Parathyroid adenoma (tissue), 2 donors: ENCODE data around the gene ADGRG3.

Experiments used
- H2AFZ ChIP-seq: fragments of 300-600 bp; sonication (generic); one replicate; pipeline ENCODE4 v1.7.0; 2017; ENCODE audit warnings: antibody characterized with exemption, mild to moderate bottlenecking
- H3K27ac ChIP-seq: fragments of 300-600 bp; sonication (generic); one replicate; pipeline ENCODE4 v1.7.0; 2017
- H3K27me3 ChIP-seq: fragments of 300-600 bp; sonication (generic); one replicate; pipeline ENCODE4 v1.7.0; 2017; ENCODE audit warnings: low read length; ENCODE audit not compliant: control insufficient read depth, insufficient read depth
- H3K36me3 ChIP-seq: fragments of 300-600 bp; sonication (generic); one replicate; pipeline ENCODE4 v1.7.0; 2017; ENCODE audit warnings: low read length; ENCODE audit not compliant: control insufficient read depth, insufficient read depth
- H3K4me1 ChIP-seq: fragments of 300-600 bp; sonication (generic); one replicate; pipeline ENCODE4 v1.7.0; 2017; ENCODE audit warnings: control low read depth
- H3K4me2 ChIP-seq: fragments of 300-600 bp; sonication (generic); one replicate; pipeline ENCODE4 v1.7.0; 2017; ENCODE audit warnings: low read length
- H3K4me3 ChIP-seq: fragments of 300-600 bp; sonication (generic); one replicate; pipeline ENCODE4 v1.7.0; 2017; ENCODE audit warnings: low read depth, low read length
- H3K79me2 ChIP-seq: fragments of 300-600 bp; sonication (generic); one replicate; pipeline ENCODE4 v1.7.0; 2017; ENCODE audit warnings: control low read depth
- H3K9ac ChIP-seq: fragments of 300-600 bp; sonication (generic); one replicate; pipeline ENCODE4 v1.7.0; 2017; ENCODE audit warnings: mild to moderate bottlenecking
- H3K9me3 ChIP-seq: fragments of 300-600 bp; sonication (generic); one replicate; pipeline ENCODE4 v1.7.0; 2017; ENCODE audit warnings: low read length; ENCODE audit not compliant: control insufficient read depth
- CTCF ChIP-seq: fragments of 300-600 bp; sonication (generic); IDR thresholded peaks from one replicate; pipeline ENCODE4 v1.7.0; 2017; ENCODE audit warnings: antibody characterized with exemption, mild to moderate bottlenecking
- donor health status: primary hyperparathyroidism.

The ADGRG3 gene

DNA sequence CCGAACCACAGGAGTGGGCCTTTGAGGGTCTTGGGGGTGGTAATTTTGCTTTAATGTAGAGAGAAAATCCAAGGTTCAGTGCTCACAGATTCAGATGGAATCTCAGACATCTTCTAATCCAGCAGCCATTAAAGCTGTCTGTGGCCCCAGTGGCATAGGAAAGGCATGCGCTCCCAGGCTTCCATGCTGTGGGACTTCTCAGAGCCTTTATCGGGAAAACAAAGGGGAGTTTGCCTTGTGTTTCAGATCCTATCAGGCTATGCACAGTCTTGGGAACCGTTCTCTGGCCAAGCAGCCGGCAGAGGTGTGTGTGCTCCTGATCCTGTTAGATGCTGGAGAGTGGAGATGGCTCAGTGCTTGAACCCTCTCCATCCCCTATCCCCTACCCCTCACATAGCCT lies 31.9 kb upstream of the ADGRG3 start:
- H3K9ac ChIP-seq, result no peak overlapping the region

DNA sequence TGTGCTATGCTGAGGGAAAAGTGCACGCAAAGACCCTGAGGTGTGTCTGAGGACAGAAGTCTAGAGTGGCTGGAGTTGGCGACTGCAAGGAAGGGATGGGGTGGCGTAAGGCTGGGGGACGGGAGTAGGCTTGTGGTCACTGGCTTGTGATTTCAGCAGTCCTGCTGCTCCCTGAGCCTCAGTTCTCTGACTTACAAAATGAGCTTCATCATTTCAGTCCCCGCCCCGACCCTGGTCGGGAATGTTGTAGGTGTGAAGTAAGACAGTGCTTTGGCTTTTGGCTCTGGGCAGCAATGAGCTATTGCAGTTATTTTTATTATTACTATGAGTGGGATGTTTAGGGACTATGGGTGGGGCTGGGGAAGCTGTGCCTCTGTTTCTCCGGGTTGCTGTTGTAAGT lies 31.1 kb upstream of the ADGRG3 start:
- Histone ChIP-seq H3K9me3 (no peaks in the 10 kb centered on the region), H3K4me3 (no peak overlapping the region), H3K36me3 (no peaks in the 10 kb centered on the region), H3K4me1 (peaks cover 12% of the 10 kb centered on the region), H2AFZ (no peak overlapping the region), H3K4me2 (no peak overlapping the region), H3K27me3 (no peaks in the 10 kb centered on the region), H3K79me2 (peaks cover 31% of the 10 kb centered on the region), H3K9ac (no peak overlapping the region), H3K27ac (peak overlapping the region; percentile 63)
- TF ChIP-seq CTCF, result no peak

More for the DNA sequence above, 31.9 kb upstream of the ADGRG3 start:
- Histone ChIP-seq H3K36me3 (no peaks in the 10 kb centered on the region), H3K4me1 (peaks cover 12% of the 10 kb centered on the region), H3K27ac (peak overlapping the region; percentile 63), H3K27me3 (no peaks in the 10 kb centered on the region), H3K79me2 (peaks cover 35% of the 10 kb centered on the region), H2AFZ (no peak overlapping the region), H3K4me2 (no peak overlapping the region), H3K9me3 (no peaks in the 10 kb centered on the region), H3K4me3 (no peak overlapping the region)
- no peak for TF ChIP-seq CTCF

DNA sequence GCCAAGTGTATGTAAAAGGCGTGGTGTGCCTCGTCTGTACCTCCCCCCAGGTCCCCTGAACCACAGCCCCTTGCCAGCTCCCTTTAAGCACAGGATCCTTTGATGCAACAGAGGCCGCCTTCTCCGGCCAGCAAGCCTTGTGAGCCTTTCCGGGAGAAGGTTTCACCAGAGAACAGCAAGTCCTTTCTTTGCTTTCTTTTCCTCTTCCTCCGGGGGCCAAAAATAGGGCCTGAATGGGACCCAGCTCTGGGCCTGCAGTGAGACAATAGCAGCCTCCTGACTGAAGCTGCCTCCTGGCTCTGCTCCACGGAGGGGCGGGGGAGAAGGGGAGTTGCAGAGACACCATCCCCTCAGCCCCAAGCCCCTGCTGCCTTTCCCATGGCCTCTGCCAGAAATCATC lies 30.7 kb upstream of the ADGRG3 start:
- no peaks in the 10 kb centered on the region for H3K27me3 ChIP-seq
- peaks cover 27% of the 10 kb centered on the region for H3K79me2 ChIP-seq
- no peaks in the 10 kb centered on the region for H3K36me3 ChIP-seq
- peaks cover 12% of the 10 kb centered on the region for H3K4me1 ChIP-seq
- H3K9ac ChIP-seq, result no peak overlapping the region
- H3K27ac ChIP-seq, result peak overlapping the region; percentile 63
- H2AFZ ChIP-seq, result no peak overlapping the region
- TF ChIP-seq CTCF, result no peak
- no peak overlapping the region for H3K4me2 ChIP-seq
- H3K9me3 ChIP-seq, result no peaks in the 10 kb centered on the region
- no peak overlapping the region for H3K4me3 ChIP-seq

DNA sequence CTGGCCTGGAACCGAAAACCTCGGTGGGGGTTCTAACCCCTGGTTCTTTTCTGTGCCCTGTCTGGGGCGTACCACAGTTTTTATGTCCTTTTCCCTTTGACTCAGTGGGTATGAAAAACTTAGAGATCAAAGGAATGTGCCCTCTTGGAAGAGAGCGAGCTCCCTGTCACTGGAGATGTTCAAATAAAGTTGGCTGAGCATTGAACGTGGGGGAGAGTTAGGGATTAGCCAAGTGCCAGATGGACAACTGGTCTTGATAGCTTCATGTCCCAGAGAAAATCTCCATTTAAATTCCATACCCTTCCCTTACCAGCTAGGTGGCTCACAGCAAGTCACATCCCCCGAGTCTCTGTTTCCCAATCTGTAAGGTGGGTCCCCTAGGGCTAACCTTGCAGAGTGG lies 30.1 kb upstream of the ADGRG3 start:
- no peak overlapping the region for H3K4me3 ChIP-seq
- no peaks in the 10 kb centered on the region for H3K9me3 ChIP-seq
- H3K79me2 ChIP-seq, result peaks cover 27% of the 10 kb centered on the region
- no peak overlapping the region for H3K4me2 ChIP-seq
- H3K9ac ChIP-seq, result no peak overlapping the region
- no peaks in the 10 kb centered on the region for H3K36me3 ChIP-seq
- H3K27ac ChIP-seq, result peak overlapping the region; percentile 53
- no peaks in the 10 kb centered on the region for H3K27me3 ChIP-seq
- H2AFZ ChIP-seq, result no peak overlapping the region
- TF ChIP-seq CTCF, result no peak
- H3K4me1 ChIP-seq, result peaks cover 12% of the 10 kb centered on the region

GRCh38 chr16:57638381-57638780 lies 29.7 kb upstream of the ADGRG3 start:
- Histone ChIP-seq H3K9me3 (no peaks in the 10 kb centered on the region), H3K27me3 (no peaks in the 10 kb centered on the region), H3K4me3 (no peak overlapping the region), H3K79me2 (peaks cover 25% of the 10 kb centered on the region), H3K9ac (no peak overlapping the region), H3K27ac (peak overlapping the region; percentile 53), H3K36me3 (no peaks in the 10 kb centered on the region), H3K4me2 (no peak overlapping the region), H2AFZ (no peak overlapping the region), H3K4me1 (peaks cover 12% of the 10 kb centered on the region)
- TF ChIP-seq CTCF, result no peak
